ENCODE data around the gene NHSL2.
A peak's percentile ranks its signal among the peaks of the same experiment; 100 is the strongest.

NHSL2 gene

DNA sequence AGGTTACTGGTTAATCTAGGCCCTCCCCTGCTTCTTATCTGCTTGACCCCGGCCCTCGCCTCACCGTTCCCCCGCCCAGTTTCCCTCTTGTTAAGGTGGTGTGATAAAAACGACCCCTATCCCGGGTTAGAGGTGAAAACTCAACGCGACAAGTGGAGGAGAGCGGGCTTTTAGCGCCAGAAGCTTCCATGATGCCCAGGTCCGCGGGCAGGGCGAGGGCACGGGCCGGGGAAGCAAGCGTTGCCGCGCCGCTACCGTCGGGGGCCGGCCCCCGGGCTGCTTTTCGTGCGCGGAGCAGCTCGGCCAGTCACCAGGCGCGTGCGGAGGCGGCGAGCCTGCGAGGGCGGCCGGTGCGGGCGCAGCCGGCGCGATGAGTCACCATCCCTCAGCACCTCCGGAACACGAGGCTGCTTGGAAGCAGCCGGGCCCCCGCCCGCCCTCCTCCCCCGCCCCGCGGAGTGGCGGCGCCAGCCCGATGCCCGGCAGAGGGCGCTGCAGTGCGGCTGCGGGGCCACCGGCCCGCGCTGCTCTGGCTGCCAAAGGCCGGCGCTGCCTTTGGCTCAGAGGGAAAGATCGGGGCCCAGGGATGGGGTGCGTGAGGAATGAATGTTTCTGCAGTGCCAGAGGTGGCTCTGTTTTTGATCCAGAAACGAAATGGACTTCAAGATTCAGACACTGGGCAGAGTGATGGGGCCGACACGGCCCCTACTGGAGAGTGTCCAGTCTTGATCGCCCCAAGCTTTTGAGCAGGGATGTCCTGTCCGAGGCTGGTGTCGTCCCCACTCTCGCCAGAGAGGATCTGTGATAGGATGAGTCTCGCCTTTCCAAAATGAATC is 107.8 kb downstream of the NHSL2 start:
- peak; percentile 64 to 83 for DNase-seq (ENCODE audit: low read depth in 2 of 2)

DNA sequence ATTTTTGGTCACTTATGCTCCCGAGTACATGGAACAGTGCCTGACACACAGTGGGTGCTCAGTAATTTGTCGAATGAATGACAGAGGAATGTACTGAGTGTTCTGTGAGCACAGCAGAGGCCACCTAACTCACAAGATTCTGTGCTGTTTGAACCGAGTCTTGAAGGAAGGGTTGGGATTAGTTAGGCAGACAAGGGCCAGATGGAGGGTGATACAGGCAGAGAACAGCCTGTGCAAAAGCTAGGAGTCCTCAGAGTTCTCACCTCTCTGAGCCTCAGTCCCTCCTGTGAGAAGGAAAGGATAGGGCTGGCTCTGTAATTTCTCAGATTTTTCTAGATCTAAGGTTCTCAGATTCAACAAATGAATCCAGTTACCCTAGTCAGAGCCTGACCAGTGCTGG is 108.8 kb downstream of the NHSL2 start:
- DNase-seq (ENCODE audit: low read depth in 2 of 2): no peak

DNA sequence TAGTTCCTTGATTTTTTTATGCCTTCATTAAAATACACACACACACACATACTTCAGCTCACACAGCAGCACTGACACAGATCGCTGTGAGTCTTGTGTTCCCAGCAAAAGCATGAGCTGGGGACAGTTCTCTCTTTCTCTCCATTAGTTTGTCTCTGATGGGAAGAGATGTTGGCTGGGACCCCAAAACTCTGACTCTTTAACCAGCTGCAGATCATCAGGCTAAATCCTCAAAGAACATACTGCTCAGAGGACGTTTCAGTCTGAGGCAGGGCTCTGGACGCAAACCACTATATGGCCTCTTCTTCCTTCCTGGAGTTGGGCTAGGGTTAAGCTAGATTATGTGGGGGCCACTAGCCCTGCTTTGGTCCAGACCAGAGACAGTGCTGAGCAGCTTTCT is 109.6 kb downstream of the NHSL2 start:
- DNase-seq (ENCODE audit: low read depth in 2 of 2): no peak

DNA sequence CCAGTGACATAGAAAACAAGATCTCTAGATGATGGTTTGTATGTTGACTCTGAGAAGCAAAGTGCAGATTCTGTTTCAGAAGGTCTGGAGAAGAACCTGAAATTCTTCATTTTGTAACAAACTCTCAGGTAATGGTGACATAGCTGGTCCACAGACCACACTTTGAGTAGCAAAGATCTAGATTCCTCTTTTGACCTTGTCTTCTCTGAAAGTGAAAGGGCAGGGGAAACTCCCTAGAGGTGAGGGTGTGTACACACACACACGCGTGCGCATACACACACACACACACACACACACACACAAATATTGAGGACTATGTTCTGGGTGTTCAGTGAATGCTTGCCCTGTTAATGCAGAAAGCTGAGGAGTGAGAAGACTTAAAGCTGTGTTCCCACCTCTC is 110.1 kb downstream of the NHSL2 start:
- DNase-seq (ENCODE audit: low read depth in 2 of 2): no peak

DNA sequence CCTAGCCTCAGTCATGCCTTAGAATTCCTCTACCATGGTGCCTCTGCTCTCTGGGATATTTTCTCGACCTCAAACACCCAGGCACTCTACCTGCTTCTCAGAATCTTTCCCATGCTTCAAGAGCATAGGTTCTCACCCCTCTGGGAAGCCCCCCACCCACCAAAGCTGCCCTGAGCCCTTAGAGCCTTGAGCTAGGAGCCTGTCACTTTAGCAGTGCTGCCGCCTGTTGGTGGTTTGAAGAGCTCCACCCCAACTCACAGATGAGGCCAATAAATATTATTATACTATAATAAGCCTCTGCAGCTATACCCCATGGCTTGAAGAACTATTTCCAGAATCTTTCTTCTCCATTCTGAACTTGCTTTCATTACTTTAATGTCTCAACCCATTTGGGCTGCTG is 111.3 kb downstream of the NHSL2 start:
- DNase-seq (ENCODE audit: low read depth in 2 of 2): no peak

DNA sequence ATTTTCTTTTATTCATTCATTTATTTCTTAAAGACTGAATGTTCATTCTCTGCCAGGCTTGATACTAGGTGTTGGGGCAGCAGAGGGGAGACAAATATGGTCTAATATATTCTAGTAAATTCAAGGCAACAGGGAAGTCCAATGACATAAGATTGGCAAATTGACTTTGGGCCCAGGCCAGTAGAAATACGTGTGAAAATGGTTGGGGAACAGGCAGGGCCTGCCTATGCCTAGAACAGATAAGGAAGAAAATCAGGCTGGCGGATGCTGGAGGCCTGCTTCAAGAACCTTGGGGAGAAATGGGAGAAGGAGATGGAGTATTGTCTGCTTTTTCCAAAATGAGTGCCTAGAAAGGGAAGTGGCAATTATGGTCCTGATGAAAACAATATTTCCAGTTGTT is 112.4 kb downstream of the NHSL2 start:
- no peak for DNase-seq (ENCODE audit: low read depth in 2 of 2)

DNA sequence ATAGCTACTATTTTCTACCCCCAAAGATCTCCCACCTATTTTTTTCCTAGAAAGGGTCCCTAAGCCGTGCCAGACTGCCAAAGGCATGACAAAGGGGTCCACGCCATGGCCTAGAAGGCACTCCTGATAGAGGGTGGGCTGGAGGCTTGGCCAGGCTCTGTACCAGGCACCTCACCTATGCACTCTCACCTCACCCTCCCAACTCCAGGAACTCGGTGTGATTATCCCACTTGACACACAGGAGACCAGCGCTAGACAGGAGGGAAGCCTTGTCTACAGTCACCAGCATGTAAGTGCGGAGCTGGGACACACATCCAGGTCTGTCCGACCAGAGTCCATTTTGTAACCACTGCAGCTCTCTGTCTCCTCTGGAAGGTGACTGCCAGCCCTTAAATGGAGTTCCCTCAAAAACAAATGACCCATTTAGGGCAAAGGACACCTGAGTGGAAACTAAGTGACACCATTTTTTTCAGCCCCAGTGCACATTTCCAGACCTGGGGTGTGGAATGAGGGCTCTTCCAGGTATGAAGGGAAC is 114.7 kb downstream of the NHSL2 start:
- DNase-seq (ENCODE audit: low read depth in 2 of 2): no peak

DNA sequence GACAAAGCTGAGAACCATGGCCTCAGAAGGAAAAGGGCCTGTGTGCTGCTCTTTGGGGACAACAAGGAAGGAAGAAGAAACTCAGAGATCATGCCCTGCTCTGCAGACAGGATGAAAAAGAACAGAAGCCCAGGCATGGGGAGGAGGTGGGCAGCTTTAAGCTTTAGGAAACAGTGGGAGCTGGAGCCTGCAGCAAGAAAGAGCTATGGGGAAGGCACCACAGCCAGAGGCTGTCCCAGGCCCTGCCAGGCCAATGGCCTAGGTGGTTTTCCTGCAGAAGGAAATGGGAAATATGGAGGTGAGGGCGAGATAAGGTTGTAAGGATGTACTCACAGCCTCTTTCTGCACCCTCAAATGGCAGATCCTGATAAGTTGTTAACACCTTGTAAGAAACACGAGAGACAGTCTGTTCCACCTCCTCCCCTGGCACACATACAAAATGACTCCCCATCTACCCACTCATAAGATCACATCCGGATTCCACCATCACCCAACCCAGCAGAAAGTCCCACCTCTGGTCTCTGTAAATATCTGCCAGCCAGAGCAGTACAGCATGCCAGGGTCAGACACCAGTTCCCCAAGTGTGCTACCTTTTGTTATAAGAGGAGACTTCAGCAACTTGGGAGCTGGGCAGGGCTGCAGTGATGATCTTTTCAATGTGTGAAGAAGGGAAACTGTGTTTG is 115.8 kb downstream of the NHSL2 start:
- no peak for DNase-seq (ENCODE audit: low read depth in 2 of 2)

DNA sequence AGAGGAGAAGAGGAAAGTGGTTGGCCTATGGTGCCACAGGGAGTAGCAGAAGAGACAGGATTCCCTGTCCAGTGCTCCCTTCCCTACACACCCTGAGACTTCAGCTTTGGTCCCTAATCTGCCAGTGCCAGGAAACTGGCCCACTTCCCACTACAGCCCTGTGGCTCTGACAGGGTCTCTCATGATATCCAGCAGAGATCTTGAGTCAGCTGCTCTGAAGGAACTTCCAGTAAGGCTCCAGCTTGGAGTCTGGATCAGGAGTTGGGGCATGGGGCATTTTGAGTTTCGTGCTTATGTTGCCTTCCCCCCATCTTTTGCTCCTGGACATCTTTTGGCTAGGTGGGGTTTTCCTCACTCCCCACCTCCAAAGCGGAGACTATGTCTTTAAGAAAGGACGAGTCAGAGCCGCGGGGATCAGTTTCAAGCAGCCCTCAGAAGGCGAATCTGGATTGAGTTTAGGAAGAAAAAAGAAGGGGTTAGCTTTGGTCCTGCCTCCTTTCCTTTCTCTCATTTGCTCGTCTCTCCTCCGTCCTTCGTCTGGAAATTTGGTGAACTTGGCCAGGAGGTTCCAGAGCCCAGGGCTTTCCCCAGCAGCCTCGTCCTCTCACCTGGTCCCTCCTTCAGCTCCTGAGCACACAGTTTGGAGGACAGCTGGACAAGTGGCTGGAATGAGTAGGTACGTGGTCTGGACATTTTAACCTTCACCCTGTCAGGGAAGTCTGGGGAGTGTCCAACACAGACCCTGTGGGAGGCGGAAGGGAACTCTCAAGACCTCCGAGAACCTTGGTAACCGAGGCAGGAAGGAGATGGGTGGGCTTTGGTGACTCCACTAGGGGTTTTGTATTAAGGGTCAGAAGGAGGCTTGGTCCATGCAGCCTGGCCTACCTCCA is 116.6 kb downstream of the NHSL2 start:
- no peak for DNase-seq (ENCODE audit: low read depth in 2 of 2)

DNA sequence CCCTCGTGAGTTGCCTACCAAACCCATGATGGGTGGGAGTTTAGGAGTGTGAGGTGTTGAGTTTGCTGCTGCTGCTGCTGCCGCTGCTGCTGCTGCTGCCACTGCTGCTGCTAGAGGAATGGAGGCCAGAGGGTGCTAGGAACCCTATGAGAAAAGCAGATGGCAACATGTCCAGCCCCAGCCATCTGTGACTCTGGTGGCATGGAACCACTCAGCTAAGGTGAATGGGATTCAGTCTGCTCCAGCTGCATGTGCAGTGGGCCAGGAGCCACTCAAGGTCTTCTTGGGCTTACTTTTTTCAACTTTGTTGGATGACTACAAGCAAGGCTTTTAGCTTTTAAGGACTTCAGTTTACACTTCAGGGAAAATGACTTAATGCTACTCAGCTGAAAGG is 117.3 kb downstream of the NHSL2 start:
- DNase-seq (ENCODE audit: low read depth in 2 of 2): no peak

DNA sequence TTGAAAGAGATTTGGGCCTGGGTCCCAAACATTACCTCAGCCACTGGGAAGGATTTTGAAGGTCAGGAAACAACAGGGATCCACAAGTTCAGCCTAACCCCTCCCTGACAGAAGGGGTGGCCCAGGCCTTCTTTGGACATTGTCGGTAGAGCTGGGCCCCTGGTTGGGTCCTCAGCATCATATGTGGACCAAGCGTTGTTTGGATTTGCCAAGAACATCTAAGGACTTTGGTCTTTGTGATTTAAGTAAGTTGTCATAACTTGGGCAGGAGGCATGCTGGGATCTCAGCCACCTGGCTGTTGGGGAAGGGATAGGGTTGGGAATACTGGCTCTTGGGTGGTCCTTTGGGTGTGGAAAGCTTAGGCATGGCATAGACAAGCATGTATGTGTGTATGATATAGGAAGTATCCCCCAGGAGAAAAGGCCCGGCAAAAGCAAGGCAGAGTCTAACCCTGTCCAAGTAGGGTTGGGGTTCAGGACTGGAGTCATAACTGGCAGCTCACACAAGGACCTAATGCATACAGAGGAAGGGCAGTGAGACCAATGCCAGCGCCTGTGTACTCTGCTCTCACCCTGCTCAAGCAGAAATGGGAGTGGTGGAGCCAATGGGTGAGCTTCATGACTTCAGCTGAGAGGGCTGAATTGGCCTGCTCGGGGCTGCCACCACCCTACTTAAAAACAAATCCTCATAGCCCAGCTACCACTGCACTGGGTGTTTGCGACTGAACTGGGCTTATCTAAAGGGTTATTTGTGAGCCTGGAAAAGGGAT is 118.2 kb downstream of the NHSL2 start:
- no peak for DNase-seq (ENCODE audit: low read depth in 2 of 2)

DNA sequence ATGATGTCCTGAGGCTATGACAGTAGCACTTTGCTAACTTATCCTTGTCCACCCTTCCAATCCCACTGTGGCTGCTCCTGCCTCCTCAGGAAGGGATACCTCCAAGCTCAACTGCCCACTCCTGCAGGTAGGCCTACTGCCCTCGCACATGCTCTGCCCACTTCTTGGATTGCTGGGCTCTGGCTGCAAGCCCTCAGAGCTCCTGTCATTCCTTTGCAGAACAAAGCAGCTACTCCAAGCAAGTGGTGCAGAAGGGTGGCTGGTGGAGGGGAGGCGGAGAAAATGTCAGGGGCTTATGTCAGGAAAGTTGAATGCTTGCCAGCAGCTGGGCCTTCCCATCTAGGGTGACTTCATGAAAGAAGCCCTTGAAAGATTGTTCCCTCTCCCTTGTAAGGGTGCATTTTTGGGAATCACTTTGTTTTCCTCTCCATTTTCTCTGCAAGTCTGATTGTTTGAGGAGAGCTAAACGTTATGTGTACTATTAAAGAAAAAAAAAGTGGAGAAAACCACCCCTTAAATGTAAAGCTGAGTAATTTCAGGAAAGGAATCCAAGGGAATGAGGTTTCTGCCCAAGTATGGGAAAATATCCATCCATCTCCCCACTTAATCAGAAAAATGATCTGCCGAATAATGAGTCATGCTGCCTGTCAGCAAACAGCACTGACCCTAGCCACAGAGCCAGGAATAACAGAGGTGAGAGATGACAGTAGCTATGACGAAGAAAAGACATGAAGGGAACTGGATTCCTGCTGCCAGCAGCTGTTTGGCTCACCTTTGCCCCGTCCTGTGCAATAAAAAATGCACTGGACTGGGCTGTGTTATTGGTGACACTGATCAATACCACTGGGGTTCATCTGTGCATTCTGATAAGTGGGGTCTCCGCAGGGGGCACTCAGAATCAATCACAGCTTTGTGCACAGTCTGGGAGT is 119.1 kb downstream of the NHSL2 start:
- no peak for DNase-seq (ENCODE audit: low read depth in 2 of 2)

DNA sequence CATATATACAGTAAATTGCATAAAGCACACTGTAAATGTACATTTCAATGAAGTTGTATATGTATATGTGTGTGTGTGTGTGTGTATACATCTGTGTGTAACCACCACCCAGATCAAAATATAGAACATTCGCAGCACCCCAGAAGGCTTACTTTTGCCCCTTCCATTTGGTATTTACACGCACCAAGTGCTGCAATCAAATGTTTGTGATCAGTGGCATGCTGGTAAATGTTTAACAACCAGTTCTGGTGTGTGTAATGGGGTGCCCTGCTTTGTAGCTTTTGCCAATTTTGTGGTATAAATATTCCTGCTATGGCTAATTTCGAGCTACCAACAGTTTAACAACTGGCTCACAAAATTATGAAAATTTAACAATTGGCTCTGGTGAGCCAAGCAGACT is 119.8 kb downstream of the NHSL2 start:
- DNase-seq (ENCODE audit: low read depth in 2 of 2): no peak

DNA sequence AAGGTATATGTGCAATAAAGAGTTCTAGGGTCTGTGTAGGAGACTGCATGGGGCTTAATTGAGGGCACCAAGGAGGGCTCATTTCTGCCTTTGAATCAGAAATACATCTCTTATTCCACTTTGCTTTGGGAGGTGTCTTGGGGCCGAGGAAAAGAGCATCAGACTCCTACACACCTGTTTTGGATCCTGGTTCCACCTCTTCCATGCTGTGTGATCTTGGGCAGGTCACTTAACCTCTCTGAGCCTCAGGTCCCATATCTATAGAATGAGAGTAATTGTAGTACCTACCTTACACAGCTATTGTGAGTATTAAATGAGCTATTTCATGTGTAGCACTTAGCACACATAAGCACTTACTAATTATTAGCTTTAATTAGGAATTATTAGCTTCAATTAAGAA is 120.5 kb downstream of the NHSL2 start:
- DNase-seq (ENCODE audit: low read depth in 2 of 2): no peak

DNA sequence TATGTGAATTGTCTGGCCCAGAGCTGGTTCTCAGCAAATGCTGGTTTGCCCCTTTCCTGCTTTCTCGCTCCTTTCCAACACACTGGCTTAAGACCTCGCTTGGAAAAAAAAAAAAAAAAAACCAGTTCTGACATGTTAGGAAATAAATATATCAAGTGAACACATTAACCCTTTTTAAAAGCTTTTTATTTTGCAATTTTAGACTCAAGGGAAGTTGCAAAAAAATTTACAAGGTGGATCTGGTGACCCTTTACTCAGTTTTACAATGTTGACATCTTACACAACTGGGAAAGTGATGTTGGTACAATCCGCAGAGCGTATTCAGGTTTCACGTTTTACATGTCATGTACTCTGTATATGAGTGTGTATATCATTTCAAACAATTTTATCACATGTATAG is 121.0 kb downstream of the NHSL2 start:
- DNase-seq (ENCODE audit: low read depth in 2 of 2): no peak

DNA sequence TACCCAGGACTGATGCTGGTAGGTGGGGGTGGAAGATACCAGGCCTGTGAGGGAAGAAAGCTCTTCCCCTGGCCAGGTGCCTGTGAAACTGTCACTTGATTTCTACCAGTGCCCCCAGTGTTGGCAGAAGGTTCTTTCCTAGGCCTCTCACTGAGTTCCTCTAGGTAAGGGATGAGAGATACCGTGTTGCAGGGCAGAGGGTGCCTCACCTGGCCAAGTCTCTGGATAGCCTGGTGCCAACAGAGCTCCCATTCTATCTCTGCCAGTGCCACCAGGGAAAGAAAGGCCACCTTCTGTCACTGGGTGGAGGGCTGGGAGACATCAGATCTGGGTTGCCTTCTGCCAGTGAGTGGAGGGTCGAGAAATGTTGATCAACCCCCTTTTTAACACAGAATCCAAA is 127.0 kb downstream of the NHSL2 start:
- DNase-seq (ENCODE audit: low read depth in 2 of 2): no peak

DNA sequence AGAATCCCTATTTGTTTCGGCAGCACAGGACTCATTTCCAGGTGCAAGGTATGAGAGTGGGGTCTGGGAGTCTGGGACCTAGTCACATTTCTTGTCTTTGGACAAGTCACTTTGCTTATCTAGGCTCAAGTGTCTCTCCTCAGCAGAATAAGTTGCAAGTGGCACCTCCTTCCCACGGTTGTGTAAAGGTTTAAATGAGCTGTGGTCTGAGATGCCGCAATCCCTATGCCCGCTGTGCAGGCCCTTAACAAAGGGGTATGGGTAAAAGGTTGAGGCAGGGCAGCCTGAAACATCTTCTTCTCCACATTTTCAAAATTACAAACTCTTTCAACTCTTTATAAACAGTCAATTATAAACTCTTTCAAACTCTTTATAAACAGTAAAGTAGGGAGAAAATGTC is 127.4 kb downstream of the NHSL2 start:
- DNase-seq (ENCODE audit: low read depth in 2 of 2): no peak

DNA sequence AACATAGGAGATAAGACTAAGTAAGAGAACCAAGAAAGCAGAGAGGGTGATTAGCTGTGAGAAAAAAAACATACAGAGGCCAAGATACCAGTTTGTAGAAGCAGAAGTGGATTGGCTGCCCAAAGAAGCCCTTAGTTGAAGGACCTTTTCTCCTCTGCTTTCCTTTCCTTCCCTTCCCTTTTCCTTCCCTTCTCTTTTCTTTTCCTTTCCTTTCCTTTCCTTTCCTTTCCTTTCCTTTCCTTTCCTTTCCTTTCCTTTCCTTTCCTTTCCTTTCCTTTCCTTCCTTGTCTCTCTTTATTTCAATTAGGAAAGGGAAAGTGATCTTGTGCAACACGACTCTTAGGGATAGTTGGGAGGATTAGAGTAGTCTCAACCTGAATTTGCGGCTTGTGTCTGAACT is 128.2 kb downstream of the NHSL2 start:
- no peak for DNase-seq (ENCODE audit: low read depth in 2 of 2)

DNA sequence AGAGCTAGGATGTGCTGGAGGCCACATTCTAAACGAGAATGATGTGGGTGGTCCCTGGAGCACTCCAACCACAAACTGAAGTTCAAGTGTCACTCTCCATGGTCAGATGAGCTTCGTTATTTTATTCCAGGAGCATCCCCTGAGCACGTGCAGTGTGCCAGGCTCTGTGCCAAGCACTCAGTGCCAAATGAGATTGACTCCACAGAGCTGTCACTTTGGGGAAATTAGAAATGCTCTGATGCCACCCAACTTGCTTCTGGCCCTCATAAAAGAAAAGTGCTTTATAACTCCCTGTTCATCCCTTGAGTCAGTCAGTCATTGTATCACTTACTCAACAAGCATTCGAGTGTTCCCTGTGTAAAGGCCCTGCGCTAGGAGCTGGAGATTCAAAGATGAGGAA is 129.9 kb downstream of the NHSL2 start:
- no peak for DNase-seq (ENCODE audit: low read depth in 2 of 2)

DNA sequence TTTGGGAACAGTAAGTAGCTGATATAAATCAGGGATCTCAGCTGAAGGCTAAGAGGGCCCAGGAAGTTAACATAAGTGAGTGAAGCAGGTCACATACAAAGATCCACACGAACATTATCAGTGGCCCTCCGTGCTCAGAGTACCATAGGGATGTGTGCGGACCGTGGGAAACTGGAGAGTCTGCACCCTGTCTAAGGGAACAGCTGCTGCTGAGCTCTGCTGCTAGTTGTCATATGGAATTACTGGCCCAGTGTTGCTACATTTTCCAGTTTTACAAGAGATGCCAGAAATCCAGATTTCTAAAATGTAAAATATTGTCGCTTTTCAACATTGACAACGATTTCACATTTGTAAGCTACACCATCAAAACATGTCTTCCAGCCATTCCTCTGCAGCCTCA is 130.5 kb downstream of the NHSL2 start:
- DNase-seq (ENCODE audit: low read depth in 2 of 2): no peak
